PC-9 (cell line): ENCODE results near the gene SOX21. TPM values are rescaled to one million over a fixed set of nuclear protein-coding genes. Genes with fewer than 3 reads are reported as not detected.
"Not testable (repeated sequence)": the region's sequence is repeated elsewhere in the genome, so short reads cannot be mapped to it uniquely, and the experiment has no call there.

Experiments used
- BruUV-seq: library from RNA; stranded (reverse); fragments of 400-500 nt; replicated peaks from 2 replicates; lab custom pipeline; 2021; lab: Mats Ljungman, UMichigan
- CTCF ChIA-PET: fragments of 300-600 bp; sonication (Branson Sonifier 250); formaldehyde crosslinking; loops from one replicate; lab custom pipeline; 2022; ENCODE audit warnings: antibody characterized with exemption; lab: Charles Lee
- POLR2A ChIA-PET: fragments of 300-600 bp; sonication (Branson Sonifier 250); formaldehyde crosslinking; loops from one replicate; lab custom pipeline; 2022; ENCODE audit warnings: antibody characterized with exemption; ENCODE audit not compliant: unreplicated experiment; lab: Charles Lee
- DNase-seq, 2 experiments: peaks; one replicate each; pipeline versions ENCODE4 v3.0.0 to v3.0.0-alpha.2; 2015 to 2022; ENCODE audit warnings: mixed read lengths in 1 of 2
- H2AFZ ChIP-seq: fragments of 200-600 bp; sonication (generic); 2 replicates; pipeline ENCODE4 v1.8.1; 2017; ENCODE audit warnings: antibody characterized with exemption
- H3F3A ChIP-seq: fragments of 200-600 bp; sonication (generic); 2 replicates; pipeline ENCODE4 v1.8.1; 2017; ENCODE audit warnings: antibody characterized with exemption, mild to moderate bottlenecking, low read depth; ENCODE audit not compliant: insufficient read depth
- H3K27ac ChIP-seq: fragments of 200-600 bp; sonication (generic); 2 replicates; pipeline ENCODE4 v1.6.1; 2016; ENCODE audit warnings: mixed run types
- H3K27me3 ChIP-seq: fragments of 200-600 bp; sonication (generic); 2 replicates; pipeline ENCODE4 v1.6.1; 2016; ENCODE audit warnings: low read depth, mixed run types; ENCODE audit not compliant: insufficient read depth
- H3K36me3 ChIP-seq: fragments of 200-600 bp; sonication (generic); 2 replicates; pipeline ENCODE4 v1.6.1; 2016; ENCODE audit warnings: low read depth, mixed run types
- H3K4me1 ChIP-seq: fragments of 200-600 bp; sonication (generic); replicated peaks from 2 replicates; pipeline ENCODE4 v1.6.1; 2016; ENCODE audit warnings: mixed run types; ENCODE audit not compliant: insufficient read depth
- H3K4me2 ChIP-seq: fragments of 200-600 bp; sonication (generic); 2 replicates; pipeline ENCODE4 v1.6.1; 2017; ENCODE audit warnings: mixed run types
- H3K4me3 ChIP-seq: fragments of 200-600 bp; sonication (generic); 2 replicates; pipeline ENCODE4 v1.6.1; 2016; ENCODE audit warnings: mixed run types
- H3K79me2 ChIP-seq: fragments of 200-600 bp; sonication (generic); 2 replicates; pipeline ENCODE4 v1.6.1; 2017; ENCODE audit warnings: low read depth, mixed run types
- H3K9me2 ChIP-seq: fragments of 200-600 bp; sonication (generic); 2 replicates; pipeline ENCODE4 v1.8.1; 2017; ENCODE audit warnings: mild to moderate bottlenecking; ENCODE audit not compliant: insufficient read depth
- H3K9me3 ChIP-seq: fragments of 200-600 bp; sonication (generic); 2 replicates; pipeline ENCODE4 v1.8.1; 2016; ENCODE audit warnings: low read depth; ENCODE audit not compliant: insufficient read depth
- H4K20me1 ChIP-seq: fragments of 200-600 bp; sonication (generic); 2 replicates; pipeline ENCODE4 v1.8.1; 2017; ENCODE audit not compliant: insufficient read depth
- CTCF ChIP-seq: fragments of 200-600 bp; sonication (generic); conservative IDR thresholded peaks from 2 replicates; pipeline ENCODE4 v1.6.1; 2017; ENCODE audit warnings: mixed run types, antibody characterized with exemption, mild to moderate bottlenecking, moderate library complexity
- EZH2 ChIP-seq: fragments of 200-600 bp; sonication (generic); IDR thresholded peaks from 2 replicates; pipeline ENCODE4 v1.8.0; 2017; ENCODE audit warnings: antibody characterized with exemption, low read depth
- intact Hi-C: fragments of 100-400 bp; cut with micrococcal nuclease; formaldehyde crosslinking; loops from one replicate; pipeline ENCODE4 v1.10.0; 2022; ENCODE audit not compliant: unreplicated experiment
- total RNA-seq: library from RNA; stranded (reverse); gene quantifications from 2 replicates; pipeline ENCODE4 v1.2.3, GENCODE V29; 2021

The SOX21 gene
- total RNA-seq, 1 experiment from 2014 or later: not detected

- no TSS peak for BruUV-seq
- intact Hi-C loops: no loop called here
- DNase-seq: no peak
- Histone ChIP-seq H3K9me3 (no peaks in the 10 kb centered on the region), H3K4me1 (no peaks in the 10 kb centered on the region), H2AFZ (no peak overlapping the region), H3K4me2 (no peak overlapping the region), H3K27me3 (peaks cover 27% of the 10 kb centered on the region), H4K20me1 (peaks cover 6% of the 10 kb centered on the region), H3K36me3 (no peaks in the 10 kb centered on the region), H3K9me2 (no peaks in the 10 kb centered on the region), H3K4me3 (no peak overlapping the region), H3F3A (no peaks in the 10 kb centered on the region), H3K79me2 (no peaks in the 10 kb centered on the region), H3K27ac (no peak overlapping the region)
- POLR2A ChIA-PET: no interaction called here
- TF ChIP-seq EZH2: no peak
- no peak for TF ChIP-seq CTCF
- CTCF ChIA-PET: no interaction called here
Observed at GRCh38 chr13:94739235-94739634, 26.9 kb upstream of the SOX21 start.

- H3K27ac ChIP-seq: no peak overlapping the region
- H2AFZ ChIP-seq: no peak overlapping the region
- no peaks in the 10 kb centered on the region for H3K79me2 ChIP-seq
- TF ChIP-seq CTCF: no peak
- TF ChIP-seq EZH2: no peak
- no peaks in the 10 kb centered on the region for H3K9me3 ChIP-seq
- ChIA-PET CTCF (no interaction called here), POLR2A (no interaction called here)
- peaks cover 2% of the 10 kb centered on the region; the same call in 1 of the 2 replicates for H4K20me1 ChIP-seq
- BruUV-seq: no TSS peak
- H3K36me3 ChIP-seq: no peaks in the 10 kb centered on the region
- intact Hi-C loops: no loop called here
- peaks cover 6% of the 10 kb centered on the region; the same call in 1 of the 2 replicates for H3K27me3 ChIP-seq
- DNase-seq: no peak
- no peak overlapping the region for H3K4me2 ChIP-seq
- H3K4me1 ChIP-seq: no peaks in the 10 kb centered on the region
- H3F3A ChIP-seq: no peaks in the 10 kb centered on the region
- H3K9me2 ChIP-seq: no peaks in the 10 kb centered on the region
- no peak overlapping the region for H3K4me3 ChIP-seq
Observed at GRCh38 chr13:94731028-94731427, 18.7 kb upstream of the SOX21 start.

GRCh38 chr13:94729941-94730340 lies 17.6 kb upstream of the SOX21 start:
- POLR2A ChIA-PET, H3K36me3 ChIP-seq, BruUV-seq, H3K9me2 ChIP-seq, DNase-seq, H3K79me2 ChIP-seq, H3K27ac ChIP-seq, H2AFZ ChIP-seq, H4K20me1 ChIP-seq, H3K4me3 ChIP-seq, intact Hi-C loops, H3K4me1 ChIP-seq, H3K9me3 ChIP-seq, H3K4me2 ChIP-seq, CTCF ChIA-PET, H3F3A ChIP-seq: not testable (repeated sequence)
- H3K27me3 ChIP-seq: peaks cover 11% of the 10 kb centered on the region; the same call in 1 of the 2 replicates

GRCh38 chr13:94726425-94726824 lies 14.1 kb upstream of the SOX21 start:
- intact Hi-C loops: no loop called here
- no TSS peak for BruUV-seq
- CTCF ChIA-PET: no interaction called here

More at GRCh38 chr13:94726425-94726824, 14.1 kb upstream of the SOX21 start:
- no peak overlapping the region for H3K4me3 ChIP-seq
- no peaks in the 10 kb centered on the region for H3K9me2 ChIP-seq
- POLR2A ChIA-PET: no interaction called here
- no peaks in the 10 kb centered on the region for H3K9me3 ChIP-seq
- no peak for DNase-seq
- H4K20me1 ChIP-seq: no peaks in the 10 kb centered on the region
- H3K4me1 ChIP-seq: no peaks in the 10 kb centered on the region
- H3K36me3 ChIP-seq: no peaks in the 10 kb centered on the region
- no peak overlapping the region for H2AFZ ChIP-seq
- H3F3A ChIP-seq: no peaks in the 10 kb centered on the region
- H3K4me2 ChIP-seq: no peak overlapping the region
- no peak overlapping the region for H3K27ac ChIP-seq
- no peaks in the 10 kb centered on the region for H3K79me2 ChIP-seq
- TF ChIP-seq EZH2 (no peak), CTCF (no peak)
- H3K27me3 ChIP-seq: peaks cover 42% of the 10 kb centered on the region
